Measurements from ENCODE around the gene CD180. TPM values are rescaled to one million over a fixed set of nuclear protein-coding genes. Genes with fewer than 3 reads are reported as not detected.
A peak's percentile ranks its signal among the peaks of the same experiment; 100 is the strongest.

CD180 gene
- total and polyA plus RNA-seq, 9 donors: 0.66 to 1.7 (median 0.88) TPM

GRCh38 chr5:67201897-67202549 lies 5.4 kb upstream of the CD180 start:
- peaks cover 16% of the 10 kb centered on the region for H3K4me1 ChIP-seq (ENCODE audit: control insufficient read depth, insufficient read depth, low read length)
- WGBS (ENCODE audit: insufficient coverage): 94% methylated on average over 3 of the region's 6 CpGs
- DNase-seq: no peak
- no peaks in the 10 kb centered on the region for H3K9me3 ChIP-seq (replicated peaks; ENCODE audit: control insufficient read depth, low read depth, low read length)
- H3K36me3 ChIP-seq (ENCODE audit: control insufficient read depth, insufficient read depth, low read length): no peaks in the 10 kb centered on the region
- no peak overlapping the region for H3K27ac ChIP-seq (ENCODE audit: low read length)
- H3K4me3 ChIP-seq (ENCODE audit: low read length): no peak overlapping the region
- no peaks in the 10 kb centered on the region for H3K27me3 ChIP-seq (ENCODE audit: control insufficient read depth, insufficient read depth, low read length)

DNA sequence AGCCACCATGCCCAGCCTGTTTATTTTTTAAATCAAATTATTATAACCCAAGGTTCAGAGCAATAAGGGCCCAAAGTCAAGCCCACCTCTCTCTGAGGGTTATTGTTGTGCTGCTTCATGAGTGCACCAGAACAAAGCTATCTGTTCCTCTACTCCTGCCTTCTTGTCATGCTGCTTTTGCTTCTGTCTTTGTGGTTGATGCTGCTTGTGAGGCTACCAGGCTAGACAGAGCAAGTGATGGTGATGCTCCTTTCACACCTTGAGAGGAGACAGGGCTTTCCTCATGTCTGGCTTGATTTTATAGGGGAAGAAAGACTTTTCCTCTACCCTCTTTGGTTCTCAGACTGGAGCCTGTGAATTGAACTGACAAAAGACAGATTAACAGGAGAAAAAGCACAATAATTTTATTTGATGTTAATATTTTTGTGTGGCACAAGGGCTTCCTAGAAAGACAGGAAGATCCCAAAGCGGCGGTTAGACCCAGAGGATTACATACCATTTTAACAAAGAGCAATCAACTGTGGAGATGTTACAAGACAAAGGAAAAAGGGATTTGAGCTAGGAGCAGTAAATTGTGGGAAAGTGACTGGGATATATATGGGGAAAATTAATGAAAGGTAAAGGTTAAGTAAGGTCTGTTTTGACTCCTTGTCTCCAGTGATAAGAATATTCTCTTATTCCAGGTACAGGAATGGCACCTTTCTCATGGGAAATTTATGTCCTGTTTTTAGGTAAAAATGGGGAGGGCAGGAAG lies 4.4 kb upstream of the CD180 start:
- Histone ChIP-seq H3K4me3 (ENCODE audit: low read length) (no peak overlapping the region), H3K27ac (ENCODE audit: low read length) (no peak overlapping the region), H3K27me3 (ENCODE audit: control insufficient read depth, insufficient read depth, low read length) (no peaks in the 10 kb centered on the region), H3K36me3 (ENCODE audit: control insufficient read depth, insufficient read depth, low read length) (no peaks in the 10 kb centered on the region), H3K4me1 (ENCODE audit: control insufficient read depth, insufficient read depth, low read length) (peaks cover 25% of the 10 kb centered on the region), H3K9me3 (replicated peaks; ENCODE audit: control insufficient read depth, low read depth, low read length) (no peaks in the 10 kb centered on the region)
- no CpG with 5 or more reads among the region's 2 CpGs for WGBS (ENCODE audit: insufficient coverage)
- no peak for DNase-seq

DNA sequence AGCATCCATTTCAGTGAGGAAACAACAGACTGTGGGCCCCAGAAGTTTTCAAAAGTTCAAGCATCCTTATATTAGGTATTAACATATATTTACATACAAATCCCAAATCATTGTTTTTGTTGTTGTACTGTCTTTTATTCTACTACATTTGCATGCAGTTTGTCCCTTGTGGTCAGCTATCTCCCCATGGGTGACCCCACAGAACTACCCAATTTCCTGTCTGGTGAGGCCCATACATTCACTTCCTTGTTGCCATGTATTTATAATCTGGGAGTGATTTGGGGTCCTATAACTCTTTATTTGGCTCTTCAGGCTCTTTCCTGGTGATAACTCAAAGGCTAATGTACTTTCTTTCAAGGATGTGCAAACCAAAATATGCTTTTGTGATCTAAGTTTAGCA lies 3.3 kb upstream of the CD180 start:
- Histone ChIP-seq H3K4me1 (ENCODE audit: control insufficient read depth, insufficient read depth, low read length) (peaks cover 24% of the 10 kb centered on the region), H3K27me3 (ENCODE audit: control insufficient read depth, insufficient read depth, low read length) (no peaks in the 10 kb centered on the region), H3K27ac (ENCODE audit: low read length) (no peak overlapping the region), H3K9me3 (replicated peaks; ENCODE audit: control insufficient read depth, low read depth, low read length) (no peaks in the 10 kb centered on the region), H3K4me3 (ENCODE audit: low read length) (no peak overlapping the region), H3K36me3 (ENCODE audit: control insufficient read depth, insufficient read depth, low read length) (no peaks in the 10 kb centered on the region)
- DNase-seq: no peak

GRCh38 chr5:67198917-67199316 lies 2.3 kb upstream of the CD180 start:
- DNase-seq: no peak
- H3K27ac ChIP-seq (ENCODE audit: low read length): no peak overlapping the region
- no peak overlapping the region for H3K4me3 ChIP-seq (ENCODE audit: low read length)
- WGBS (ENCODE audit: insufficient coverage): no CpG with 5 or more reads among the region's 1 CpG
- H3K27me3 ChIP-seq (ENCODE audit: control insufficient read depth, insufficient read depth, low read length): no peaks in the 10 kb centered on the region
- no peaks in the 10 kb centered on the region for H3K36me3 ChIP-seq (ENCODE audit: control insufficient read depth, insufficient read depth, low read length)
- H3K4me1 ChIP-seq (ENCODE audit: control insufficient read depth, insufficient read depth, low read length): peaks cover 16% of the 10 kb centered on the region
- H3K9me3 ChIP-seq (replicated peaks; ENCODE audit: control insufficient read depth, low read depth, low read length): no peaks in the 10 kb centered on the region

DNA sequence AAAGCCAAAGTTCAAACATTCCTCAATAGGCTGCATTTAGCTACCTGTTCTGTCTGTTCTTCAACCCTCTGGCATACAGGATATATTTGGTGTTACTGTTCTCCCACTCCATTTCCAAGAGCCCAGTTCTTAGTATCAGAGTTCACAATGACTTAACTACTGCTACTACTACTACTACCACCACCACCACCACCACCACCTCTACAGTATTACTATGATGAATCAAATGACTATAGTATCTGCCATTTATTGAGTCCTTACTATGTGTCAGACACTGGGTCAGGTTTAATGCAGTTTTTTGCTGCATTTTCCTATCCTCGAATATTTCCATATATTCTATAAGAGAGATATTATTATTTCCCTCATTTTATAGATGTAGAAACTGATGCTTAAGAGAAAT lies 937 bp upstream of the CD180 start:
- no peaks in the 10 kb centered on the region for H3K27me3 ChIP-seq (ENCODE audit: control insufficient read depth, insufficient read depth, low read length)
- H3K4me1 ChIP-seq (ENCODE audit: control insufficient read depth, insufficient read depth, low read length): peaks cover 18% of the 10 kb centered on the region
- no peak overlapping the region for H3K4me3 ChIP-seq (ENCODE audit: low read length)
- no peaks in the 10 kb centered on the region for H3K9me3 ChIP-seq (replicated peaks; ENCODE audit: control insufficient read depth, low read depth, low read length)
- no peaks in the 10 kb centered on the region for H3K36me3 ChIP-seq (ENCODE audit: control insufficient read depth, insufficient read depth, low read length)
- DNase-seq: no peak
- no peak overlapping the region for H3K27ac ChIP-seq (ENCODE audit: low read length)
- WGBS (ENCODE audit: insufficient coverage): no CpG with 5 or more reads among the region's 1 CpG

DNA sequence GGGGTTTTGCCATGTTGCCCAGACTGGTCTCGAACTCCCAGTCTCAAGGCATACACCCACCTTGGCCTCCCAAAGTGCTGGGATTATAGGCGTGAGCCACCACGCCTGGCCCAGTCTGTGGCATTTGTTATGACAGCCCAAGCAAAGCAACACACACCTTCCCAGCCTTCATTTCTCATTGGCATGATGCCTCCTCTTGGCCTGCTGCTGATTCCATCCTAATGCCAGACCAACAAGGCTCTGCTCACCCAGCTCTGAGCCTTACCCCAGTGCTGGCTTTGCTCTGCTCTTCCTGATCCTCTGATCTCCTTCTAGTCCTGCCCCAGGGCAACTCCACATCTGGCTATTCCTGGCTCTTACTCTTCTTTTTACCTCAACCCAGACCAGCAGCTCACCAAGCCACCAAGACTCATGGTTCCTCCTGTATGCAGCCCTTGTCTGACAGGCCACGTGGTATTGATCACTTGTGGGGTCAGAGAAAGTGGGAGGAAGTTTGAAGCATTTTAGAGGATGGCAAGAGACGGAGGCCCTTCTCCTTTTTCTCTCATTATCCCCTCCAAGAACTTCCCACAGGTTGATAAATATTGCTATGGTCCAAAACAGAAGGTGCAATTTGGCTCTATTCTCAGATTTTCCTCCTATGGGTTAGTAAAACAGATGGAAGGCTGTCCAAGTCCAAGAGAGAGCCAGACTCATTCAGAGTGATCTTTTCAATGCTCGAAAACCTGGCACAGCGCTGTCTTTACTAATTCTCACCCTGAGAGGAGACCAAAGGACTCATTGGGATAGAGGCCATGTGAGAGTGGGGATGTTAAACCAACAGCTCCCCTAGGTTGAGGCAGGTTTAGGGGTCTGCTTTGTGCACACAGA lies 958 bp downstream of the CD180 start:
- no peak overlapping the region for H3K4me3 ChIP-seq (ENCODE audit: low read length)
- peaks cover 21% of the 10 kb centered on the region for H3K4me1 ChIP-seq (ENCODE audit: control insufficient read depth, insufficient read depth, low read length)
- DNase-seq: no peak
- peaks cover 2% of the 10 kb centered on the region for H3K9me3 ChIP-seq (replicated peaks; ENCODE audit: control insufficient read depth, low read depth, low read length)
- WGBS (ENCODE audit: insufficient coverage): 92% methylated on average over 3 of the region's 7 CpGs
- H3K27me3 ChIP-seq (ENCODE audit: control insufficient read depth, insufficient read depth, low read length): no peaks in the 10 kb centered on the region
- no peaks in the 10 kb centered on the region for H3K36me3 ChIP-seq (ENCODE audit: control insufficient read depth, insufficient read depth, low read length)
- H3K27ac ChIP-seq (ENCODE audit: low read length): no peak overlapping the region

DNA sequence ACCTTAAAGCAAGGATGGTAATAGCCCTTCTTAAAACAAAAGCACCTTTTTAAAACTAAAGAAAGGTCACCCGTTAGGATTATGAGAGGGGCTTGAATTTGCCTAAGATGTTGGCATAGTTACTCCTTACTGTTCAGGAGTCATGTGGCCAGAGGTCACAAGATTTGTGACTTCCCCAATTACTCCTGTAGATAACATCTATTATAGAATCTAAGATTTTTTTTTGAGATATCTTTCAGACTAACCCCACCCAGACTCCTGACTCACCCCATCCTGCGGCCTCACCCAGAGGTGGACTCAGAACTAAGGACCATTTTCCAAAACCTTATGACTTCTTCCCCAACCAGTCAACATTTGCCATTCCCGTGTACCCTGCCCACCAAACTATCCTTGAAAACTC lies 2.4 kb downstream of the CD180 start:
- no peak for DNase-seq
- Histone ChIP-seq H3K36me3 (ENCODE audit: control insufficient read depth, insufficient read depth, low read length) (no peaks in the 10 kb centered on the region), H3K9me3 (replicated peaks; ENCODE audit: control insufficient read depth, low read depth, low read length) (peaks cover 2% of the 10 kb centered on the region), H3K27me3 (ENCODE audit: control insufficient read depth, insufficient read depth, low read length) (no peaks in the 10 kb centered on the region), H3K27ac (ENCODE audit: low read length) (peak overlapping the region; percentile 42), H3K4me3 (ENCODE audit: low read length) (no peak overlapping the region), H3K4me1 (ENCODE audit: control insufficient read depth, insufficient read depth, low read length) (peaks cover 21% of the 10 kb centered on the region)
- WGBS (ENCODE audit: insufficient coverage): 83% methylated on average over 1 of the region's 3 CpGs

DNA sequence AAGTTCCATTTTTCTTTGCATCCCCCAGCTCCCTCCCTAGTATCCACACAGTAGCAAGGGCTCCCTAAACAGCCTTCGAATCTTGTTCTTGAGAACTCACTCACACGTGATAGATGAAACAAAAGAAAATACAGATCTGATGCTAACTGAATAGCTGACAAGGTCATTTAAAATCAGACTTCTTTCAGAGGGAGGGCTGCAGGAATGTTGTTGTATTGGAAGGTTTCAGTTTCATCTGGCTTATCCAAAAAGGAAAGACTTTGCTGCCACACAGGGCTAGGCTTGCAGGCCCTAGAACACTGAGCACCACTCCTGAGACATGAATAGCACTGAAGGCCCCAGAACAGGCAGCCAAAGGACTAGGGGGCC lies 3.2 kb downstream of the CD180 start:
- peak overlapping the region; percentile 30 for H3K27ac ChIP-seq (ENCODE audit: low read length)
- H3K36me3 ChIP-seq (ENCODE audit: control insufficient read depth, insufficient read depth, low read length): no peaks in the 10 kb centered on the region
- DNase-seq: peak; percentile 30
- no peak overlapping the region for H3K4me3 ChIP-seq (ENCODE audit: low read length)
- H3K4me1 ChIP-seq (ENCODE audit: control insufficient read depth, insufficient read depth, low read length): peaks cover 21% of the 10 kb centered on the region
- H3K27me3 ChIP-seq (ENCODE audit: control insufficient read depth, insufficient read depth, low read length): no peaks in the 10 kb centered on the region
- H3K9me3 ChIP-seq (replicated peaks; ENCODE audit: control insufficient read depth, low read depth, low read length): peaks cover 2% of the 10 kb centered on the region
- no CpG with 5 or more reads among the region's 2 CpGs for WGBS (ENCODE audit: insufficient coverage)

DNA sequence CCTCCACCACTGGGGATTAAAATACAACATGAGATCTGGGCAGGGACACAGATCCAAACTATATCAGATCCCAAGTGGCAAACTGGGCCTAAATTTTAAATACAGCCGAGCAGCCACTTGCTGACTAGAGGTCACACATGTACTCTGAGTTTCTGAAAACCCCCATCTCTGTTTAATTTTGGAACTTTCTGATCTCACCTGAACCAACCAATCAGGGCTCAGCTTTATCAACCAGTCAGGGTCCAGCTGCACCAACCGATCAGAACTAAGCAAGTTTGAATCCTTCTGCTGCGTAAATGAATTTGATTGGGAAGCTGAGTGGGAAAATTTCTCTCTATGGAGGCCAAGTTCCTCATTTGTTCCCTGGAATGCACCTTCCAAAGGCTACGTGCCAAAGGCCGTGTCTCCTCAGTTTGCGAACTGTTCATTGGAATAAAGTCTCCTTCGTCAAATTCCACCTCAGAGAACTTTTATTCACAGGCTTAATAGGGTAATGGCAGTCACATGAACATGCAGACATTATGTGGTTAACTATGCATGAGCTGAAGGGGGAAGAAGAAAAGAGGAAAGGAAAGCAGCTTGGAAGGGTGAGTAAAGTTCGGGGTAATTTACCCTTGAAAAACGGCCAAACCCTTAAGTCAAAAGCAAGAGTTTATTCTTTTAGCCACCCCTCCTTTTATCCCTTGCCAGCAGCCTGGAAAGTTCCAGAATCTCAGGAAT lies 3.7 kb downstream of the CD180 start:
- Histone ChIP-seq H3K27me3 (ENCODE audit: control insufficient read depth, insufficient read depth, low read length) (no peaks in the 10 kb centered on the region), H3K4me3 (ENCODE audit: low read length) (no peak overlapping the region), H3K9me3 (replicated peaks; ENCODE audit: control insufficient read depth, low read depth, low read length) (peaks cover 2% of the 10 kb centered on the region), H3K36me3 (ENCODE audit: control insufficient read depth, insufficient read depth, low read length) (no peaks in the 10 kb centered on the region), H3K4me1 (ENCODE audit: control insufficient read depth, insufficient read depth, low read length) (peaks cover 21% of the 10 kb centered on the region), H3K27ac (ENCODE audit: low read length) (no peak overlapping the region)
- WGBS (ENCODE audit: insufficient coverage): 80% methylated on average over 1 of the region's 9 CpGs
- peak; percentile 56 for DNase-seq

- H3K4me1 ChIP-seq (ENCODE audit: control insufficient read depth, insufficient read depth, low read length): peaks cover 7% of the 10 kb centered on the region
- H3K4me3 ChIP-seq (ENCODE audit: low read length): no peak overlapping the region
- H3K27ac ChIP-seq (ENCODE audit: low read length): no peak overlapping the region
- 47% methylated on average over 5 of the region's 5 CpGs for WGBS (ENCODE audit: insufficient coverage)
- H3K36me3 ChIP-seq (ENCODE audit: control insufficient read depth, insufficient read depth, low read length): no peaks in the 10 kb centered on the region
- H3K9me3 ChIP-seq (replicated peaks; ENCODE audit: control insufficient read depth, low read depth, low read length): peaks cover 2% of the 10 kb centered on the region
- no peaks in the 10 kb centered on the region for H3K27me3 ChIP-seq (ENCODE audit: control insufficient read depth, insufficient read depth, low read length)
- no peak for DNase-seq
Observed at GRCh38 chr5:67190861-67191260, 5.7 kb downstream of the CD180 start.
